Neural progenitor cell (in vitro differentiated cells): ENCODE results near the gene RNH1. TPM values are rescaled to one million over a fixed set of nuclear protein-coding genes. Genes with fewer than 3 reads are reported as not detected.

ENCODE experiments used
- DNase-seq: peaks from one replicate; pipeline ENCODE4 v3.0.0-alpha.2; 2016; ENCODE audit warnings: low spot score
- H2AFZ ChIP-seq: fragments of 200-600 bp; sonication (generic); replicated peaks from 2 replicates; pipeline ENCODE4 v1.6.1; 2016; ENCODE audit warnings: antibody characterized with exemption
- H3F3A ChIP-seq: fragments of 200-600 bp; sonication (generic); 2 replicates; pipeline ENCODE4 v1.6.1; 2016; ENCODE audit warnings: antibody characterized with exemption, low read depth
- H3K27ac ChIP-seq: fragments of 200-600 bp; sonication (generic); 2 replicates; pipeline ENCODE4 v1.5.1; 2016; ENCODE audit warnings: mild to moderate bottlenecking
- H3K27me3 ChIP-seq: fragments of 200-600 bp; sonication (generic); 2 replicates; pipeline ENCODE4 v1.6.1; 2016; ENCODE audit warnings: mild to moderate bottlenecking, moderate library complexity
- H3K36me3 ChIP-seq: fragments of 200-600 bp; sonication (generic); 2 replicates; pipeline ENCODE4 v1.5.1; 2016
- H3K4me1 ChIP-seq: fragments of 200-600 bp; sonication (generic); 2 replicates; pipeline ENCODE4 v1.6.1; 2016; ENCODE audit warnings: mixed run types
- H3K4me2 ChIP-seq: fragments of 200-600 bp; sonication (generic); 2 replicates; pipeline ENCODE4 v1.6.1; 2016
- H3K4me3 ChIP-seq: fragments of 200-600 bp; sonication (generic); 2 replicates; pipeline ENCODE4 v1.5.1; 2016
- H3K79me2 ChIP-seq: fragments of 200-600 bp; sonication (generic); 2 replicates; pipeline ENCODE4 v1.6.1; 2016; ENCODE audit warnings: low read depth
- H3K9ac ChIP-seq: fragments of 200-600 bp; sonication (generic); 2 replicates; pipeline ENCODE4 v1.6.1; 2016
- H3K9me3 ChIP-seq: fragments of 200-600 bp; sonication (generic); 2 replicates; pipeline ENCODE4 v1.5.1; 2016; ENCODE audit warnings: low read depth
- H4K20me1 ChIP-seq: fragments of 200-600 bp; sonication (generic); 2 replicates; pipeline ENCODE4 v1.6.1; 2016; ENCODE audit warnings: low read depth
- H3K27ac Mint-ChIP-seq: 3 replicates; pipeline ENCODE4 v1.8.0; 2021; ENCODE audit warnings: mixed read lengths
- H3K27me3 Mint-ChIP-seq: 2 replicates; pipeline ENCODE4 v1.8.0; 2022; ENCODE audit warnings: low read depth, mild to moderate bottlenecking, inconsistent platforms, moderate library complexity, mixed read lengths; ENCODE audit not compliant: insufficient read depth
- H3K36me3 Mint-ChIP-seq: 3 replicates; pipeline ENCODE4 v1.8.0; 2021; ENCODE audit warnings: mixed read lengths
- H3K4me1 Mint-ChIP-seq: 3 replicates; pipeline ENCODE4 v1.8.0; 2021; ENCODE audit warnings: mixed read lengths
- H3K4me3 Mint-ChIP-seq: 3 replicates; pipeline ENCODE4 v1.8.0; 2021; ENCODE audit warnings: mild to moderate bottlenecking, moderate library complexity, mixed read lengths
- H3K9me3 Mint-ChIP-seq: 3 replicates; pipeline ENCODE4 v1.8.0; 2020; ENCODE audit warnings: mixed read lengths
- EZH2 ChIP-seq: fragments of 200-600 bp; sonication (generic); IDR thresholded peaks from 2 replicates; pipeline ENCODE4 v1.6.1; 2017; ENCODE audit warnings: antibody characterized with exemption, mild to moderate bottlenecking, moderate library complexity
- EZH2phosphoT487 ChIP-seq: fragments of 200-600 bp; sonication (generic); IDR thresholded peaks from 2 replicates; pipeline ENCODE4 v1.6.1; 2017; ENCODE audit warnings: antibody characterized with exemption
- total RNA-seq: library from RNA; depleted of rRNA; stranded (reverse); fragments of >200 nt; gene quantifications from 2 replicates; pipeline ENCODE4 v1.2.3, GENCODE V29; 2015; ENCODE audit warnings: low replicate concordance
- TF ChIP-seq, protein P1 (sequence below): fragments of 200-600 bp; sonication (generic); IDR thresholded peaks from 2 replicates; pipeline ENCODE4 v1.5.1; 2017; ENCODE audit warnings: antibody characterized with exemption, mild to moderate bottlenecking

Gene RNH1
- total RNA-seq, 1 donor from 2014 or later = 10.5 TPM

DNA sequence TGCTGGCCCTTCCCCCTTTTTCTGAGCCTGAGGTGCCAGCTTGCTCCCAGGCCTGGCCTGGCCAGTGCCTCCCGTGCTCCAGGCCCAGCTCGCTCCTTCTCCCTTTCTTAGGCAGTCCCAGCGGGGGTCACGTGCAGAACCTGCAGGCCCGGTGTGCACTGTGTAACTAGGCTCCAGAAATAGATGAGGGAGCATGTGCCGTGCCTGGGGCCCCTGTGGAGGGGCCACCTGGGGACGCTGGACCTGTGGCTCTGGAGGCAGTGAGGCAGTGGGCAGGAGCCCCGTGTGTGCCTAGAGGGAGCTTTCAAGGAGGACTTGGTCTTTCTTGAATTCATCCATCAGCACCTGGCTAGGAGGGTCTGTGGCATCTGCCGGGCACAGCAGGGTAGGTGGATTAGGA, 45.4 kb downstream of the RNH1 start:
- Mint-ChIP-seq H3K27ac (no peak overlapping the region), H3K4me3 (no peak overlapping the region), H3K36me3 (peaks cover 10% of the 10 kb centered on the region), H3K27me3 (no peaks in the 10 kb centered on the region), H3K9me3 (no peaks in the 10 kb centered on the region), H3K4me1 (peaks cover 10% of the 10 kb centered on the region)
- H3K9ac ChIP-seq = no peak overlapping the region
- no peaks in the 10 kb centered on the region for H3K36me3 ChIP-seq
- no peaks in the 10 kb centered on the region for H3F3A ChIP-seq
- H3K79me2 ChIP-seq = peaks cover 27% of the 10 kb centered on the region
- H2AFZ ChIP-seq = no peak overlapping the region
- no peak for DNase-seq
- no peak overlapping the region for H3K27ac ChIP-seq
- no peaks in the 10 kb centered on the region for H3K4me1 ChIP-seq
- no peak overlapping the region for H3K4me2 ChIP-seq
- no peaks in the 10 kb centered on the region for H3K9me3 ChIP-seq
- TF ChIP-seq EZH2 (no peak), EZH2phosphoT487 (no peak)
- TF ChIP-seq, protein P1, sequence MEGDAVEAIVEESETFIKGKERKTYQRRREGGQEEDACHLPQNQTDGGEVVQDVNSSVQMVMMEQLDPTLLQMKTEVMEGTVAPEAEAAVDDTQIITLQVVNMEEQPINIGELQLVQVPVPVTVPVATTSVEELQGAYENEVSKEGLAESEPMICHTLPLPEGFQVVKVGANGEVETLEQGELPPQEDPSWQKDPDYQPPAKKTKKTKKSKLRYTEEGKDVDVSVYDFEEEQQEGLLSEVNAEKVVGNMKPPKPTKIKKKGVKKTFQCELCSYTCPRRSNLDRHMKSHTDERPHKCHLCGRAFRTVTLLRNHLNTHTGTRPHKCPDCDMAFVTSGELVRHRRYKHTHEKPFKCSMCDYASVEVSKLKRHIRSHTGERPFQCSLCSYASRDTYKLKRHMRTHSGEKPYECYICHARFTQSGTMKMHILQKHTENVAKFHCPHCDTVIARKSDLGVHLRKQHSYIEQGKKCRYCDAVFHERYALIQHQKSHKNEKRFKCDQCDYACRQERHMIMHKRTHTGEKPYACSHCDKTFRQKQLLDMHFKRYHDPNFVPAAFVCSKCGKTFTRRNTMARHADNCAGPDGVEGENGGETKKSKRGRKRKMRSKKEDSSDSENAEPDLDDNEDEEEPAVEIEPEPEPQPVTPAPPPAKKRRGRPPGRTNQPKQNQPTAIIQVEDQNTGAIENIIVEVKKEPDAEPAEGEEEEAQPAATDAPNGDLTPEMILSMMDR = no peak
- peaks cover 8% of the 10 kb centered on the region for H4K20me1 ChIP-seq
- H3K4me3 ChIP-seq = no peak overlapping the region
- no peaks in the 10 kb centered on the region for H3K27me3 ChIP-seq

DNA sequence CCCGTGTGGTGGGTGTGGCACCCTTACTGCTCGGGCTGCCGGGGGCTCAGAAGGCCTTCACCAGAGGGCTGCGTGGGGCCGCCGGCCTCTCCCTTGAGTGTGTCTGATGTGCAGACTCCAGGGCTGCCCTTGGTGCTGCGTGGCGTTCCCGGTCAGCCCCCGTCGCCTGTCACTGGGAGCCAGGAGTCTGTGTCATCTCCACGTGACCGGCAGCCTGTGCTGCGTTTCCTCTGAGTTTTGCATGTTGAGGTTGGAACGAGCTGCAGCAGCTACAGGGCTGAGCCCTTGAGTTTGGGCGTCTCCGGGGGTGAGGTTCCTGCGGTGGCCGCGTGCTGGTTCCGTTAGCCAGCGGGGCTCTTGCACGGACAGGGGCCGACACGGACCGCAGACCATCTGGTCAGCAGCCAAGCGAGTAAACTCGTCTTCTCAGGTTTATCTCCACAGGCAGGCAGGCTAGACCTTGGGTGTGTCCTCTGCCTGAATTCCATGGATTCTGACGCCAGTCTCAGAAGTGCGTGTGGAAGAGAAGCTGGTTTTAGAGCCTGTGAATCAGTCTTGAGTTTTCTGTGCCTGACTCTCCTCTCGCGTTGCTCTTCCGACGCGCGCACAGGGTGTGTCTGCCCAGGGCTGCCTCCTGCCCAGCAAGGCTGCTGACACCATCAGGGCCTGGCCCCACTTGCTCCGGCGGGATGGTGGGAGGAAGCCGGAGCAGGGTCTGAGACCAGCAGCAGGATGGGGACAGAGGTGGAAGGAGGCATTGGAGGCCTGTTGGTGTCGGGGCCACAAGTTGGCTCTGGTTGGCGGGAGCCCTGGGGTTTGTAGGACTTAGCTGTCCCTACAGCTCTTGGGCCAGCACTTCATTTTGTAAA, 46.5 kb downstream of the RNH1 start:
- Mint-ChIP-seq H3K27ac (peak overlapping the region; percentile 46), H3K4me1 (peaks cover 10% of the 10 kb centered on the region), H3K4me3 (no peak overlapping the region), H3K36me3 (peaks cover 4% of the 10 kb centered on the region), H3K27me3 (no peaks in the 10 kb centered on the region), H3K9me3 (no peaks in the 10 kb centered on the region)
- Histone ChIP-seq H3K4me2 (no peak overlapping the region), H3K79me2 (peaks cover 34% of the 10 kb centered on the region), H3K4me3 (no peak overlapping the region), H3F3A (no peaks in the 10 kb centered on the region), H3K4me1 (no peaks in the 10 kb centered on the region), H4K20me1 (peaks cover 10% of the 10 kb centered on the region), H3K36me3 (no peaks in the 10 kb centered on the region), H3K27ac (no peak overlapping the region), H3K9ac (no peak overlapping the region), H3K9me3 (no peaks in the 10 kb centered on the region), H3K27me3 (no peaks in the 10 kb centered on the region), H2AFZ (no peak overlapping the region)
- no peak for TF ChIP-seq EZH2
- TF ChIP-seq, protein P1 = no peak
- TF ChIP-seq EZH2phosphoT487 = no peak
- DNase-seq = no peak

DNA sequence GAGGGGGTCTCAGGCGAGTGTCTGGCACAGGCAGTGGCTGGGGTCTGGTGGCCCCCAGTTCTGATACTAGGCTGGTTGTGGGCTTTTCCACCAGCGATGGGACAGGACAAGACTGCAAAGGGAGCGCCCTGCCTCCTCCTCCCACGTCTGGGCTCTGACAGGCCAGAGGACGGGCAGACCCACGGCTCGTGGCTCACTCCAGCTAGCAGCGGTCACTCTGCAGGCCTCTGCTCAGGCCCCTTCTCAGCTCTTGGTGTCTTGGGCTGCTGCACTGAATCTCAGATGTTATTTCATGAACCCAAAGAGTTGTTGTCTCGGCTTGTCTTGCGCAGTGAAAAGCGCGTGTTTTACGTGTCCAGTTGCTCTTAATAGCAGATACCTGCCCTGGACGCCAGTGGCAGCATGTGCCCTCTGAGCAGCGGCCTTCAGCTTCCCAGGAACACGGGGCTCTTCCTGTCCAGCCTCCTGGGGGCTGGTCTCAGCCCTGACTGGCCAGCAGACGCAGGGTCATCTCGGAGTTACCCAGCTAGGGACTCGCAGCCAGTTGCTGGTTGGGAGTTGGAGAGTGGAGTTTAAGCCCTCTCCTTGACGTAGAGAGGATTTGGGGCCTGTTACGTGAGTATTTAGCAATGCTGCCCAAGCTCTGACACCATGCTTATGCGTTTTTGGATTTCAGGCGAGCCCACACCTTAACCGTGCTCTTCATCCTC, 47.4 kb downstream of the RNH1 start:
- Histone ChIP-seq H3F3A (no peaks in the 10 kb centered on the region), H3K4me3 (no peak overlapping the region), H3K79me2 (peaks cover 43% of the 10 kb centered on the region), H2AFZ (no peak overlapping the region), H3K4me1 (no peaks in the 10 kb centered on the region), H3K36me3 (no peaks in the 10 kb centered on the region), H4K20me1 (peaks cover 19% of the 10 kb centered on the region), H3K4me2 (no peak overlapping the region), H3K27me3 (no peaks in the 10 kb centered on the region), H3K9me3 (no peaks in the 10 kb centered on the region), H3K27ac (no peak overlapping the region), H3K9ac (no peak overlapping the region)
- no peaks in the 10 kb centered on the region for H3K9me3 Mint-ChIP-seq
- H3K27ac Mint-ChIP-seq = peak overlapping the region; percentile 42
- H3K36me3 Mint-ChIP-seq = peaks cover 6% of the 10 kb centered on the region
- no peak for DNase-seq
- H3K27me3 Mint-ChIP-seq = no peaks in the 10 kb centered on the region
- peaks cover 10% of the 10 kb centered on the region for H3K4me1 Mint-ChIP-seq
- H3K4me3 Mint-ChIP-seq = no peak overlapping the region
- TF ChIP-seq EZH2 (no peak), EZH2phosphoT487 (no peak)
- TF ChIP-seq, protein P1 = no peak
